Measurements from ENCODE around the gene LCN10.

LCN10 gene

GRCh38 chr9:136738960-136739359, 3.8 kb downstream of the LCN10 start:
- DNase-seq (ENCODE audit: low spot score) = no peak

DNA sequence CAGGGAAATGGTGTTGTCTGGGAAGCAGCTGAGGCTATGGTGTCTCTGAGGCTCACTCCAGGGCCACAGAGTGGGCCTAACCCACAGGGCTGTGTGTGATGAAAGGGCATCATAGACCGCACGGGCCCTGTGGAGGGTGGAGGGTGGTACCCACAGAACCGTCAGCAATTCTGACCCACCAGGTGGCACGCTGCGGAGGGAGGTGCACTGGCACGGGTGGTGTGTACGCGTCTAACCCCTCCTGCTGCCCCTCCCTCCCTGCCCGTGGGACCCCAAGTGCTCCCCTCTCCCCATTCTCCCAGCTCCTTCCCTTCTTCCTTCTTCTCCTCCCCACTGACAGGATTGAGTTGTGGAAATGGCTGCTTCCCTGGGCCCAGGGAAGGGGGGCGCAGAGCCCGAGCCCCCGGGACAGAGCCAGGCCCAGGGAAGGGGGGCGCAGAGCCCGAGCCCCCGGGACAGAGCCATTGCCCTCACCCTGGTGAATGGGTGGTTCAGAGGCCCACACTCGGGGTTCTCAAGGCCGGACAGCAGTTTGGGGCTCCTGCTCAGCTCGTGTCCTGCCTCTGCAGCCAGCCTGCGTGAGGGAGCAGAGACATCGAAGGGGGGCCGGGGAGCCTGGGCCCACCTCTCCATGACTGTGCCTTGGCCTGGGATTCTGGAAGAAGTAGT, 6.8 kb downstream of the LCN10 start:
- no peak for DNase-seq (ENCODE audit: low spot score)

GRCh38 chr9:136734837-136735496, 7.8 kb downstream of the LCN10 start:
- no peak for DNase-seq (ENCODE audit: low spot score)

- DNase-seq (ENCODE audit: low spot score) = no peak
Observed at GRCh38 chr9:136733611-136734010, 9.1 kb downstream of the LCN10 start.

DNA sequence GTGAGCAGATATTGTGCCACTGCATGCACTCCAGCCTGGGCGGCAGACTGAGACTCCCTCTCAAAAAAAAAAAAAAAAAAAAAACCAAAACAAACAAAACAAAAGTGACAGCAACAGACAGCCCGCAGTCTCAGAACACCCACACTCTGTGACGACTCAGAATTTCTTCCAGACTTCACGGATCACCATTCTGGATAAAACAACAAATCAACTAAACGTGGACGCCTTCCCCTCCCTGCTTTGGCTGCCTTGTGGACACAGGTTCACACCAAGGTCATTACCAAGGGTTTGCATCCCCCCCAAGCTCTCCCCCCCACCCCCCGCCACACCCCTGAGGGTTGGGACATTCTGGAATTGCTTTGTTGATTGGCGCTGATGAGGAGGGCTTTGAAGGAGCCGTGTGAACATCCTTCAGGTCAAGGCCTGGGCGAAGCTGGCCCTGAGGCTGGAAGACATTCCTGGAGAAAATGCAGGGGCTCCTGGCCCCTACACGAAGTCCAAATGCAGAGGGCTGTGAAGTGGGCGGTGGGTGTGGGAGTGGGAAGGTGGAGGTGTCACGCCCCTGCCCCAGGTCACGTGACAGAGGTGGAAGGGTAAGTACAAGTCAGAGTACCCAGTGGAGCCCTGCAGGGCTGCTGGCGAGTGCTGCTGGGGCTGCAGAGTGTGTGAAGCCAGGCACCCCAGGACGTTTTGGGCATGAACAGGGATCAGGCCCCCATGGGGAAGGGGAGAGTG, 10.1 kb downstream of the LCN10 start:
- DNase-seq (ENCODE audit: low spot score) = no peak

GRCh38 chr9:136729926-136730325, 12.8 kb downstream of the LCN10 start:
- DNase-seq (ENCODE audit: low spot score) = no peak

DNA sequence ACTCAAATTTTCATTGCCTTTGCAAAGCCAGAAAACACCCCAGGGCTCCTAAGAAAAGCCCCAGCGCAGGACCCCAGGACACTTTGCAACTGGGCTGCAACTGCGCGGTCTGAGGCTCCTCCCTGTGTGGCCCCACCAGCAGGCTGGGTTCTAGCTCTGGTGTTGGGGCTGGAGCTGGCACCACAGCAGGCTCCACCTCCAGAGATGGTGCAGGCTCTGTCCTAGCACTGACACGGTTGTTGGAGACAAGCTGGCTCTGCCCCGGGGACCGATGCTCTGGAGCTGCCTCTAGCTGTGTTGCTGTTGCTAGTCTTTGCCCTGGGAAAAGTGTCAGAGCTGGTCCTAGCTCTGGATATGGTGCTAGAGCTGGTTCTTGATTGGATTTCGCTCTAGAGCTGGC, 13.6 kb downstream of the LCN10 start:
- DNase-seq (ENCODE audit: low spot score) = no peak

DNA sequence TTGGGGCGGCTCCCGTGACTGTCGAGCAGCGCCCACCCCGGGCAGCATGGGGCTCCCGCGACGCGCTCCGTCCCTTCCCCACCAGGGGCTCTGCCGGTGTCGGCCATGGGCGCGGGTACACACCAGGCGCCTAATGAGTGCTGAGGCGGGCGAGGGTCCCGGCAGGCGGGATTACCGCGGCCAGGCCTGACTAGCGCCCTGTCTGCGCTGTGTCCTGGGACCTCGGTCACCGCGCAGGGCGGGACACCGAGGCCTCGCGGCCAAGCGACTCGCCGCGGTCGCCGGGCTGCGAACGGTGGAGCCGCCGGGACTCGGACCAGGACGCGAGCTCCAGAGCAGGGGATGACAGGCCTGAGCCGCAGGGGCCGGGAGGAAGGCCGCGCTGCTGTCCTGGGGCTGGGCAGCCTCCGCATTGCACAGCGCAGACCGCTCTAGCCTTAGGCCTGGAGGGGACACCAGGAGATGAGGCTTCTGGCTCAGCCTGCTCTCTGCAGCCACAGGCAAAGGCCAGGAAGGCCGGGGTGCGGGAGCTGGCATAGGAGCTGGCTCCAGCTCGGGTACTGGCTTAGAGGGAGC, 14.1 kb downstream of the LCN10 start:
- DNase-seq (ENCODE audit: low spot score) = peak; percentile 67

DNA sequence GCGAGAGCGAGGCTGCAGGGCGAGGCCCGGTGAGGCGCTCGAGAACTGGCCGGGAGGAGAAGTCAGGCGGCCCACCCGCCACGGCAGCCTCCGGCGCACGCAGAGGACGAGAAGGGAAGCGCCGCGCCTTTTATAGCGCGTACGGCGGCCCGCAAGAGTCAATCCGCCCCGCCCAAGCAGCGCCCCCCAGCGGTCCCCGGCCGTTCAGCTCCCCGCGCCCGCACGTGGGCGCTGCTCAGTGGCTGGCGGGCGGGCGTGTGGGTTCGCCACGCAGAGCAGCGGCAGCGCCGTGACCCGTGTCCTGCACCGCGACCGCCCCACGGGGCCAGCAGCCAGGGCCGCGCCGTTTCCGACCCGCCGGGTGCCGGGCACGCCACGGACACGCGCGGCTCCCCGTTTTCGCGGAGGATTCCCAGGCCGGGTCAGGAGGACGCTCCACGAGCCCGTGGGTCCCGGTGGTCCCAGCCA, 14.6 kb downstream of the LCN10 start:
- peak; percentile 97 for DNase-seq (ENCODE audit: low spot score)

- DNase-seq (ENCODE audit: low spot score) = peak; percentile 46
Observed at GRCh38 chr9:136726631-136727191, 16.0 kb downstream of the LCN10 start.

- DNase-seq (ENCODE audit: low spot score) = no peak
Observed at GRCh38 chr9:136726118-136726517, 16.6 kb downstream of the LCN10 start.

- peak; percentile 46 for DNase-seq (ENCODE audit: low spot score)
Observed at GRCh38 chr9:136725612-136726011, 17.1 kb downstream of the LCN10 start.

GRCh38 chr9:136724772-136725171, 18.0 kb downstream of the LCN10 start:
- DNase-seq (ENCODE audit: low spot score) = no peak

- DNase-seq (ENCODE audit: low spot score) = no peak
Observed at GRCh38 chr9:136723989-136724388, 18.8 kb downstream of the LCN10 start.

DNA sequence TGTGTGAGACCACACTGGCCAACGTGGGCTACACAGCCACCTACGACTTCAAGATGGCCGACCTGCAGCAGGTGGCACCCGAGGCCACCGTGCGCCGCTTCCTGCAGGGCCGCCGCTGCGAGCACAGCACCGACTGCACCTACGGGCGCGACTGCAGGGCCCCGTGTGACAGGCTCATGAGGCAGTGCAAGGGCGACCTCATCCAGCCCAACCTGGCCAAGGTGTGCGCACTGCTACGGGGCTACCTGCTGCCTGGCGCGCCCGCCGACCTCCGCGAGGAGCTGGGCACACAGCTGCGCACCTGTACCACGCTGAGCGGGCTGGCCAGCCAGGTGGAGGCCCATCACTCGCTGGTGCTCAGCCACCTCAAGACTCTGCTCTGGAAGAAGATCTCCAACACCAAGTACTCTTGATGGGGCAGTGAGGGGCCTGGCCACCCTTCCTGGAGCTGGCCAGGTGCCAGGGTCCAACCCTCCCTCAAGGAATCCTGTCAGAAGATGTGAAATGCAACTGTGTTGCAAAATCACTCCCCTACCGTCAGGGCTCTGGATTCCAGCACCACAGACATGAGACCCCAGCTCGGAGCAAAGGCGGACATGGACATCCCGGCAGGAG, 19.3 kb downstream of the LCN10 start:
- no peak for DNase-seq (ENCODE audit: low spot score)

GRCh38 chr9:136722969-136723356, 19.8 kb downstream of the LCN10 start:
- no peak for DNase-seq (ENCODE audit: low spot score)

GRCh38 chr9:136722093-136722968, 20.4 kb downstream of the LCN10 start:
- DNase-seq (ENCODE audit: low spot score) = no peak

GRCh38 chr9:136721339-136722092, 21.2 kb downstream of the LCN10 start:
- peak; percentile 69 for DNase-seq (ENCODE audit: low spot score)

- DNase-seq (ENCODE audit: low spot score) = no peak
Observed at GRCh38 chr9:136720898-136721338, 21.8 kb downstream of the LCN10 start.

DNA sequence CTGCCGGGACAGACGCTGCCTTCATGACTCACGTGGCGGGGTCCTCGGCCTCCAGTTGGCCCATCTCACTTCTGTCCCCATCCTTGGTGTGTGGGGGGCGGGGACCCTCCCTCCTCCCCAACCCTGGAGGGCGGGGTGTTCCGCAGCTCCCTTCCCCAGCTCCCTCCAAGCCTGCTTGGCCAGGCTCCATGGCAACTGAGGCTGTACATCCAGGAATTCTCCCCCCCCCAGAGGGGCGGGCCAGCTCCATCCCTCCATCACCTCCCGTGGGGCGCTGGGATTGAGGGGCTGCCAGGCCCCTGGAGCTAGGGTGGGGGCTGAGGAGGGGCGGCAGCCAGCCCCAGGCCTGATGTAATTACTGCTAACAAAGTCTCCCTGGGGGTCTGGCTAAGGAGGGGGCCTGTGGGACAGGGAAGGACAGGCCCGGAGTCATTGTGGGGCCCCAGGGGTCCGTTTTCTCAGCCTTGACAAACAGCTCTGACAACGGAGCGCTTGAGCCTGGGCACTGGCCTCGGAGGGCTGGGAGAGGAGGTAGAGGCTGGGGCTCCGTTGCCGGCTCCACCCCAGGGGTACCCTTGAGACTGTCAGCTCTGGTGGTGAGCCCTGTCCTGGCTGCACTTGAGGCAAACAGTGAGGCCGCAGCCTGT, 22.4 kb downstream of the LCN10 start:
- no peak for DNase-seq (ENCODE audit: low spot score)

Measured in AG08395 (cell line).